Measurements from ENCODE around the gene PTRH2. TPM values are rescaled to one million over a fixed set of nuclear protein-coding genes. Genes with fewer than 3 reads are reported as not detected.

Gene PTRH2
- total RNA-seq, 2 donors from 2014 or later, result 8.9 to 30.0 TPM

GRCh38 chr17:59745040-59745439 is 37.8 kb upstream of the PTRH2 start:
- Histone ChIP-seq H3K9me3 (no peaks in the 10 kb centered on the region), H3K36me3 (no peaks in the 10 kb centered on the region), H3K4me3 (no peak overlapping the region), H3K27me3 (replicated peaks; ENCODE audit: insufficient read depth) (no peaks in the 10 kb centered on the region), H3K27ac (no peak overlapping the region), H3K4me1 (ENCODE audit: control insufficient read depth in 1 of 2, low read depth in 2 of 2) (no peaks in the 10 kb centered on the region)
- ATAC-seq (ENCODE audit: insufficient number of reproducible peaks, low FRiP score, low read depth) (no peak), DNase-seq (ENCODE audit: low spot score) (no peak)
- TF ChIP-seq CTCF (IDR thresholded peaks at IDR 0.05), result no peak

- DNase-seq (ENCODE audit: low spot score), result no peak
- no peak overlapping the region for H3K27ac ChIP-seq
- no peak overlapping the region for H3K4me3 ChIP-seq
- no peak for ATAC-seq (ENCODE audit: insufficient number of reproducible peaks, low FRiP score, low read depth)
- H3K36me3 ChIP-seq, result no peaks in the 10 kb centered on the region
- H3K4me1 ChIP-seq (ENCODE audit: control insufficient read depth in 1 of 2, low read depth in 2 of 2), result no peaks in the 10 kb centered on the region
- TF ChIP-seq CTCF (IDR thresholded peaks at IDR 0.05), result no peak
- H3K27me3 ChIP-seq (replicated peaks; ENCODE audit: insufficient read depth), result no peaks in the 10 kb centered on the region
- no peaks in the 10 kb centered on the region for H3K9me3 ChIP-seq
Observed at GRCh38 chr17:59743842-59744241, 36.6 kb upstream of the PTRH2 start.

GRCh38 chr17:59737324-59737723 is 30.1 kb upstream of the PTRH2 start:
- H3K27me3 ChIP-seq (replicated peaks; ENCODE audit: insufficient read depth), result no peaks in the 10 kb centered on the region
- H3K9me3 ChIP-seq, result no peaks in the 10 kb centered on the region
- no peak for TF ChIP-seq CTCF (IDR thresholded peaks at IDR 0.05)
- DNase-seq (ENCODE audit: low spot score) (no peak), ATAC-seq (ENCODE audit: insufficient number of reproducible peaks, low FRiP score, low read depth) (no peak)
- H3K36me3 ChIP-seq, result peaks cover 14% of the 10 kb centered on the region
- H3K27ac ChIP-seq, result no peak overlapping the region
- H3K4me3 ChIP-seq, result no peak overlapping the region
- H3K4me1 ChIP-seq (ENCODE audit: control insufficient read depth in 1 of 2, low read depth in 2 of 2), result no peaks in the 10 kb centered on the region

GRCh38 chr17:59734226-59734625 is 27.0 kb upstream of the PTRH2 start:
- Histone ChIP-seq H3K27ac (no peak overlapping the region), H3K27me3 (replicated peaks; ENCODE audit: insufficient read depth) (no peaks in the 10 kb centered on the region), H3K4me3 (no peak overlapping the region), H3K36me3 (peaks cover 14% of the 10 kb centered on the region), H3K9me3 (no peaks in the 10 kb centered on the region), H3K4me1 (ENCODE audit: control insufficient read depth in 1 of 2, low read depth in 2 of 2) (peaks cover 0 to 8% of the 10 kb centered on the region in 2 donors)
- DNase-seq (ENCODE audit: low spot score), result no peak
- no peak for ATAC-seq (ENCODE audit: insufficient number of reproducible peaks, low FRiP score, low read depth)
- TF ChIP-seq CTCF (IDR thresholded peaks at IDR 0.05), result no peak

GRCh38 chr17:59733697-59734096 is 26.5 kb upstream of the PTRH2 start:
- H3K4me3 ChIP-seq, result no peak overlapping the region
- TF ChIP-seq CTCF (IDR thresholded peaks at IDR 0.05), result no peak
- H3K4me1 ChIP-seq (ENCODE audit: control insufficient read depth in 1 of 2, low read depth in 2 of 2), result peaks cover 0 to 8% of the 10 kb centered on the region in 2 donors
- H3K27ac ChIP-seq, result no peak overlapping the region
- H3K9me3 ChIP-seq, result no peaks in the 10 kb centered on the region
- ATAC-seq (ENCODE audit: insufficient number of reproducible peaks, low FRiP score, low read depth) (no peak), DNase-seq (ENCODE audit: low spot score) (no peak)
- H3K36me3 ChIP-seq, result peaks cover 14% of the 10 kb centered on the region
- H3K27me3 ChIP-seq (replicated peaks; ENCODE audit: insufficient read depth), result no peaks in the 10 kb centered on the region
